ENCODE results near the gene AGAP3. TPM values are rescaled to one million over a fixed set of nuclear protein-coding genes. Genes with fewer than 3 reads are reported as not detected.

Gene AGAP3
- total and polyA plus RNA-seq, 2 of the 4 experiments (the other 2 are of a cell fraction), result 35.3 to 93.9 TPM

- no peak overlapping the region for H3K14ac ChIP-seq (replicated peaks; ENCODE audit: low read depth, low read length)
- H2AFZ ChIP-seq (replicated peaks; ENCODE audit: low read length, poor library complexity), result no peak overlapping the region
- no peak overlapping the region for H2BK5ac ChIP-seq (ENCODE audit: low read depth, low read length, poor library complexity, severe bottlenecking)
- intact Hi-C loops (cut with micrococcal nuclease), result no loop called here
- H3K4me2 ChIP-seq (ENCODE audit: low read depth, low read length), result no peak overlapping the region
- DNase-seq, result no peak
- no peak for ATAC-seq (ENCODE audit: low read depth)
- ChIA-PET POLR2A (ENCODE audit: unreplicated experiment) (no interaction called here), CTCF (interaction anchor here (1.2 kb wide), 1 partner anchor 9 kb away, joined by 3 read pairs; no protein-coding TSS in a partner anchor)
- H3K18ac ChIP-seq (ENCODE audit: low read depth, low read length), result no peak overlapping the region
- H3K9ac ChIP-seq (ENCODE audit: low read depth, low read length), result no peak overlapping the region
- no peak overlapping the region for H4K5ac ChIP-seq (ENCODE audit: low read depth, low read length)
- in situ Hi-C loops (cut with MboI; ENCODE audit: low sequenced_read_pairs), result loop anchor here (10.0 to 25.0 kb wide), 2 partner anchors 195 to 312 kb away; no protein-coding TSS in a partner anchor
- peaks cover 19 to 89% of the 10 kb centered on the region in 2 experiments for H3K79me1 ChIP-seq (ENCODE audit: low read depth in 1 of 2, low read length in 2 of 2)
- H4K91ac ChIP-seq (ENCODE audit: insufficient read depth, low read depth, low read length), result no peak overlapping the region
- no peak overlapping the region for H3K23ac ChIP-seq (ENCODE audit: low read depth, low read length)
- dilution Hi-C loops (cut with HindIII; ENCODE audit: low sequenced_read_pairs, unreplicated experiment), result no loop called here
- H3K27me3 ChIP-seq (ENCODE audit: control insufficient read depth, insufficient read depth, low read length), result no peaks in the 10 kb centered on the region
- no peak overlapping the region for H2BK20ac ChIP-seq (ENCODE audit: low read depth, low read length)
- H3K4me1 ChIP-seq (ENCODE audit: control insufficient read depth, insufficient read depth, low read length), result peaks cover 10% of the 10 kb centered on the region
- 0 out of 2 replicates have a peak, but pooled peaks cover 1% of the 10 kb centered on the region for H3K36me3 ChIP-seq (ENCODE audit: control insufficient read depth, insufficient read depth, low read length)
- H3K9me3 ChIP-seq (ENCODE audit: control insufficient read depth, insufficient read depth, low read length), result no peaks in the 10 kb centered on the region
- TF ChIP-seq CEBPB (IDR thresholded peaks at IDR 0.05; ENCODE audit: low read depth, low read length) (no peak), MXI1 (IDR thresholded peaks at IDR 0.05; ENCODE audit: borderline replicate concordance, low read depth, low read length) (no peak), NFE2L2 (IDR thresholded peaks at IDR 0.05; ENCODE audit: low read depth, low read length) (no peak), ELK1 (IDR thresholded peaks at IDR 0.05; ENCODE audit: borderline replicate concordance, low read depth, low read length) (no peak), RAD21 (IDR thresholded peaks at IDR 0.05; ENCODE audit: low read length) (no peak), SMC3 (IDR thresholded peaks at IDR 0.05; ENCODE audit: low read depth, low read length) (no peak), RFX5 (IDR thresholded peaks at IDR 0.05; ENCODE audit: low read depth, low read length) (no peak), POLR2A (IDR thresholded peaks at IDR 0.05; ENCODE audit: low read depth, low read length) (no peak), MAZ (IDR thresholded peaks at IDR 0.05; ENCODE audit: borderline replicate concordance, low read depth, low read length) (no peak), CTCF (conservative IDR thresholded peaks at IDR 0.05; ENCODE audit: low read depth, low read length) (no peak), FOS (IDR thresholded peaks at IDR 0.05; ENCODE audit: low read depth, low read length) (no peak), CHD1 (IDR thresholded peaks at IDR 0.05; ENCODE audit: low read depth, low read length) (no peak)
- no peak overlapping the region for H4K8ac ChIP-seq (ENCODE audit: low read depth in 2 of 2, low read length in 2 of 2)
- H3K56ac ChIP-seq (ENCODE audit: extremely low read depth, insufficient read depth, low read length), result no peak overlapping the region
- no peak overlapping the region for H2AK9ac ChIP-seq (replicated peaks; ENCODE audit: low read depth, low read length, poor library complexity)
- no peak overlapping the region for H3K27ac ChIP-seq (ENCODE audit: insufficient read depth, low read length)
- no peak overlapping the region for H2BK15ac ChIP-seq (ENCODE audit: low read depth, low read length)
- H2BK120ac ChIP-seq (ENCODE audit: low read depth, low read length), result no peak overlapping the region
- no peak overlapping the region for H3K4me3 ChIP-seq (ENCODE audit: insufficient read depth, low read depth, low read length)
- no TSS peak for BruUV-seq (replicated peaks)
- no peak overlapping the region for H2AK5ac ChIP-seq (ENCODE audit: low read depth, low read length)
- H3K4ac ChIP-seq (ENCODE audit: low read depth, low read length), result no peak overlapping the region
- 73% methylated on average over 4 of the region's 20 CpGs; no CpG with 5 or more reads in 1 of the 2 experiments for WGBS, 2 experiments (ENCODE audit: extremely low coverage in 2 of 2, insufficient read length in 1 of 2)
- peaks cover 92% of the 10 kb centered on the region for H4K20me1 ChIP-seq (ENCODE audit: insufficient read depth, low read length)
- peaks cover 13% of the 10 kb centered on the region; the same call in 1 of the 2 replicates for H3K9me1 ChIP-seq (ENCODE audit: insufficient read depth, low read length)
Measured at GRCh38 chr7:151099486-151100211, 13.4 kb downstream of the AGAP3 start.
